GM12891 (cell line): ENCODE results near the gene ASTN2.

Experiments
- POLR2A ChIP-seq: IDR thresholded peaks from 2 replicates; pipeline ENCODE4 v1.6.1; 2011; ENCODE audit warnings: low read depth, low read length, control low read depth
- POLR2AphosphoS5 ChIP-seq: IDR thresholded peaks from 2 replicates; pipeline ENCODE4 v1.6.1; 2011; ENCODE audit warnings: low read depth, low read length, control low read depth
- POU2F2 ChIP-seq: IDR thresholded peaks from 2 replicates; pipeline ENCODE4 v1.6.1; 2011; ENCODE audit warnings: low read depth, mild to moderate bottlenecking, control low read depth, low read length, moderate library complexity

GRCh38 chr9:117300371-117301110 is 114.3 kb downstream of the ASTN2 start:
- TF ChIP-seq POLR2AphosphoS5 (no peak), POLR2A (no peak), POU2F2 (no peak)
